SK-N-SH treated with all-trans-retinoic acid at 6 μM for 48 hours (cell line): ENCODE data around the gene MSH5.

Source experiments
- ARNTL ChIP-seq: fragments of 450-650 bp; formaldehyde crosslinking; IDR thresholded peaks from 2 replicates; pipeline ENCODE4 v1.5.0; 2020; ENCODE audit warnings: low read depth, mild to moderate bottlenecking, moderate library complexity, borderline replicate concordance
- ESRRG ChIP-seq: fragments of 250-450 bp; sonication (Bioruptor Pico); IDR thresholded peaks from 2 replicates; pipeline ENCODE4 v1.6.1; 2021; ENCODE audit warnings: mild to moderate bottlenecking
- GLIS3 ChIP-seq: fragments of 250-450 bp; sonication (Bioruptor Pico); IDR thresholded peaks from 2 replicates; pipeline ENCODE4 v1.5.0; 2020; ENCODE audit warnings: mild to moderate bottlenecking, moderate library complexity
- OSR1 ChIP-seq: fragments of 250-450 bp; sonication (Bioruptor Pico); IDR thresholded peaks from 2 replicates; pipeline ENCODE4 v1.8.0; 2022; ENCODE audit warnings: moderate library complexity, mild to moderate bottlenecking, inconsistent platforms
- POU6F1 ChIP-seq: fragments of 250-450 bp; sonication (Bioruptor Pico); IDR thresholded peaks from 2 replicates; pipeline ENCODE4 v1.8.0; 2021; ENCODE audit warnings: low read depth, mild to moderate bottlenecking, moderate library complexity, borderline replicate concordance
- RARB ChIP-seq: fragments of 250-450 bp; sonication (Bioruptor Pico); IDR thresholded peaks from 2 replicates; pipeline ENCODE4 v1.8.0; 2021; ENCODE audit warnings: mild to moderate bottlenecking, moderate library complexity
- SNAI2 ChIP-seq: fragments of 250-450 bp; sonication (Bioruptor Pico); IDR thresholded peaks from 2 replicates; pipeline ENCODE4 v1.5.0; 2020; ENCODE audit warnings: mild to moderate bottlenecking, moderate library complexity
- TCF4 ChIP-seq: fragments of 250-450 bp; sonication (Bioruptor Pico); IDR thresholded peaks from 2 replicates; pipeline ENCODE4 v1.8.0; 2021; ENCODE audit warnings: mild to moderate bottlenecking, moderate library complexity, borderline replicate concordance
- ZC3H10 ChIP-seq: fragments of 250-450 bp; sonication (Bioruptor Pico); IDR thresholded peaks from 2 replicates; pipeline ENCODE4 v1.5.1; 2021; ENCODE audit warnings: mild to moderate bottlenecking, moderate library complexity
- ZNF565 ChIP-seq: fragments of 450-650 bp; formaldehyde crosslinking; conservative IDR thresholded peaks from 2 replicates; pipeline ENCODE4 v1.5.0; 2020; ENCODE audit warnings: low read depth, mild to moderate bottlenecking, moderate library complexity
- ZNF70 ChIP-seq: fragments of 450-650 bp; formaldehyde crosslinking; IDR thresholded peaks from 2 replicates; pipeline ENCODE4 v1.5.0; 2020; ENCODE audit warnings: mild to moderate bottlenecking, moderate library complexity
- ZNF8 ChIP-seq: fragments of 450-650 bp; formaldehyde crosslinking; IDR thresholded peaks from 2 replicates; pipeline ENCODE4 v1.5.0; 2020; ENCODE audit warnings: mild to moderate bottlenecking, moderate library complexity
- TF ChIP-seq, protein P1 (sequence below): fragments of 250-450 bp; sonication (Bioruptor Pico); IDR thresholded peaks from 2 replicates; pipeline ENCODE4 v1.5.1; 2021; ENCODE audit warnings: mild to moderate bottlenecking, moderate library complexity
- TF ChIP-seq, protein P2 (sequence below): fragments of 250-450 bp; sonication (Bioruptor Pico); IDR thresholded peaks from 2 replicates; pipeline ENCODE4 v1.8.0; 2020; ENCODE audit warnings: mild to moderate bottlenecking, moderate library complexity, borderline replicate concordance

- TF ChIP-seq RARB (CRISPR knock-in tag) (no peak), ZNF70 (CRISPR knock-in tag) (no peak), POU6F1 (CRISPR knock-in tag) (no peak), GLIS3 (CRISPR knock-in tag) (no peak), TCF4 (CRISPR knock-in tag) (no peak), ZNF8 (no peak), ESRRG (CRISPR knock-in tag) (no peak), ZNF565 (CRISPR knock-in tag) (no peak), SNAI2 (CRISPR knock-in tag) (no peak), ARNTL (CRISPR knock-in tag) (no peak), OSR1 (CRISPR knock-in tag) (no peak), ZC3H10 (CRISPR knock-in tag) (no peak)
- TF ChIP-seq, protein P1, sequence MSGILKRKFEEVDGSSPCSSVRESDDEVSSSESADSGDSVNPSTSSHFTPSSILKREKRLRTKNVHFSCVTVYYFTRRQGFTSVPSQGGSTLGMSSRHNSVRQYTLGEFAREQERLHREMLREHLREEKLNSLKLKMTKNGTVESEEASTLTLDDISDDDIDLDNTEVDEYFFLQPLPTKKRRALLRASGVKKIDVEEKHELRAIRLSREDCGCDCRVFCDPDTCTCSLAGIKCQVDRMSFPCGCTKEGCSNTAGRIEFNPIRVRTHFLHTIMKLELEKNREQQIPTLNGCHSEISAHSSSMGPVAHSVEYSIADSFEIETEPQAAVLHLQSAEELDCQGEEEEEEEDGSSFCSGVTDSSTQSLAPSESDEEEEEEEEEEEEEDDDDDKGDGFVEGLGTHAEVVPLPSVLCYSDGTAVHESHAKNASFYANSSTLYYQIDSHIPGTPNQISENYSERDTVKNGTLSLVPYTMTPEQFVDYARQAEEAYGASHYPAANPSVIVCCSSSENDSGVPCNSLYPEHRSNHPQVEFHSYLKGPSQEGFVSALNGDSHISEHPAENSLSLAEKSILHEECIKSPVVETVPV, result no peak
- TF ChIP-seq, protein P2, sequence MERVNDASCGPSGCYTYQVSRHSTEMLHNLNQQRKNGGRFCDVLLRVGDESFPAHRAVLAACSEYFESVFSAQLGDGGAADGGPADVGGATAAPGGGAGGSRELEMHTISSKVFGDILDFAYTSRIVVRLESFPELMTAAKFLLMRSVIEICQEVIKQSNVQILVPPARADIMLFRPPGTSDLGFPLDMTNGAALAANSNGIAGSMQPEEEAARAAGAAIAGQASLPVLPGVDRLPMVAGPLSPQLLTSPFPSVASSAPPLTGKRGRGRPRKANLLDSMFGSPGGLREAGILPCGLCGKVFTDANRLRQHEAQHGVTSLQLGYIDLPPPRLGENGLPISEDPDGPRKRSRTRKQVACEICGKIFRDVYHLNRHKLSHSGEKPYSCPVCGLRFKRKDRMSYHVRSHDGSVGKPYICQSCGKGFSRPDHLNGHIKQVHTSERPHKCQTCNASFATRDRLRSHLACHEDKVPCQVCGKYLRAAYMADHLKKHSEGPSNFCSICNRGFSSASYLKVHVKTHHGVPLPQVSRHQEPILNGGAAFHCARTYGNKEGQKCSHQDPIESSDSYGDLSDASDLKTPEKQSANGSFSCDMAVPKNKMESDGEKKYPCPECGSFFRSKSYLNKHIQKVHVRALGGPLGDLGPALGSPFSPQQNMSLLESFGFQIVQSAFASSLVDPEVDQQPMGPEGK (CRISPR knock-in tag), result no peak
Measured at GRCh38 chr6:31768363-31769257, 28.8 kb downstream of the MSH5 start.
